ENCODE data around the gene WHRN.

WHRN gene

GRCh38 chr9:114356792-114357191 lies 148.5 kb downstream of the WHRN start:
- no peaks in the 10 kb centered on the region for H3K27me3 ChIP-seq (ENCODE audit: control insufficient read depth, insufficient read depth, low read length)
- H3K9me3 ChIP-seq (ENCODE audit: control insufficient read depth, low read length), result no peaks in the 10 kb centered on the region
- H3K4me2 ChIP-seq (ENCODE audit: low read length), result no peak overlapping the region
- no peaks in the 10 kb centered on the region for H3K36me3 ChIP-seq (ENCODE audit: control insufficient read depth, insufficient read depth, low read length)
- no peak overlapping the region for H3K27ac ChIP-seq
- no peak overlapping the region for H3K4me3 ChIP-seq (ENCODE audit: low read depth, low read length)
- no peaks in the 10 kb centered on the region for H3K79me2 ChIP-seq
- no peaks in the 10 kb centered on the region for H3K4me1 ChIP-seq
- TF ChIP-seq CTCF (IDR thresholded peaks at IDR 0.05), result no peak
- no peak overlapping the region for H2AFZ ChIP-seq
- no peak overlapping the region for H3K9ac ChIP-seq

- Histone ChIP-seq H3K4me2 (ENCODE audit: low read length) (no peak overlapping the region), H3K4me1 (no peaks in the 10 kb centered on the region), H3K79me2 (no peaks in the 10 kb centered on the region), H2AFZ (no peak overlapping the region), H3K4me3 (ENCODE audit: low read depth, low read length) (no peak overlapping the region), H3K27me3 (ENCODE audit: control insufficient read depth, insufficient read depth, low read length) (no peaks in the 10 kb centered on the region), H3K9ac (no peak overlapping the region), H3K27ac (no peak overlapping the region), H3K36me3 (ENCODE audit: control insufficient read depth, insufficient read depth, low read length) (no peaks in the 10 kb centered on the region), H3K9me3 (ENCODE audit: control insufficient read depth, low read length) (no peaks in the 10 kb centered on the region)
- no peak for TF ChIP-seq CTCF (IDR thresholded peaks at IDR 0.05)
Observed at GRCh38 chr9:114355821-114356220, 149.5 kb downstream of the WHRN start.

Measured in parathyroid adenoma (tissue), 2 donors.